H1 (cell line): ENCODE data around the gene GNA12. TPM values are rescaled to one million over a fixed set of nuclear protein-coding genes. Genes with fewer than 3 reads are reported as not detected.

Source experiments
- CTCF ChIA-PET: fragments of 300-600 bp; sonication (Branson Sonifier 250); formaldehyde crosslinking; loops from one replicate; lab custom pipeline; 2021; ENCODE audit not compliant: partially characterized antibody; lab: Charles Lee
- POLR2A ChIA-PET: fragments of 300-600 bp; sonication (Branson Sonifier 250); formaldehyde crosslinking; loops from one replicate; lab custom pipeline; 2021; ENCODE audit warnings: inconsistent platforms; ENCODE audit not compliant: partially characterized antibody; lab: Charles Lee
- DNase-seq, 2 experiments: peaks; one replicate each; pipeline versions ENCODE4 v3.0.0 to v3.0.0-alpha.2; 2010 to 2022; ENCODE audit warnings: low spot score in 2 of 2, low read depth in 1 of 2, mixed read lengths in 1 of 2
- FAIRE-seq: peaks from 2 replicates; lab custom pipeline; 2011; peaks lifted over from hg19 to GRCh38; lab: Jason Lieb, UNC
- H2AFZ ChIP-seq: 2 replicates; pipeline ENCODE4 v1.8.1; 2012; ENCODE audit warnings: low read length, inconsistent platforms
- H2AK5ac ChIP-seq: 2 replicates; pipeline ENCODE4 v1.6.1; 2013; ENCODE audit warnings: low read depth, low read length
- H2BK120ac ChIP-seq: replicated peaks from 2 replicates; pipeline ENCODE3; 2013; ENCODE audit warnings: low read depth, low read length, inconsistent platforms
- H2BK12ac ChIP-seq: 2 replicates; pipeline ENCODE4 v1.6.1; 2013; ENCODE audit warnings: low read depth, low read length
- H2BK15ac ChIP-seq: 2 replicates; pipeline ENCODE4 v1.6.1; 2013; ENCODE audit warnings: low read length
- H2BK20ac ChIP-seq: 2 replicates; pipeline ENCODE4 v1.6.1; 2013; ENCODE audit warnings: low read length
- H2BK5ac ChIP-seq: 2 replicates; pipeline ENCODE4 v1.6.1; 2013; ENCODE audit warnings: low read depth, low read length
- H3K14ac ChIP-seq: 2 replicates; pipeline ENCODE4 v1.6.1; 2013; ENCODE audit warnings: inconsistent platforms; ENCODE audit not compliant: insufficient read length
- H3K18ac ChIP-seq: 2 replicates; pipeline ENCODE4 v1.6.1; 2013; ENCODE audit warnings: low read length; ENCODE audit errors: extremely low read depth
- H3K23ac ChIP-seq: 2 replicates; pipeline ENCODE4 v1.6.1; 2013; ENCODE audit warnings: inconsistent platforms; ENCODE audit not compliant: insufficient read length
- H3K23me2 ChIP-seq: 2 replicates; pipeline ENCODE4 v1.6.1; 2013; ENCODE audit warnings: low read depth, low read length
- H3K27ac ChIP-seq: 2 replicates; pipeline ENCODE4 v1.6.1; 2011; ENCODE audit warnings: low read depth, low read length, inconsistent platforms
- H3K27me3 ChIP-seq, 4 experiments: replicated peaks in 1 of 4; 1 replicate in 1 of 4; 2 replicates in 3 of 4; pipeline versions ENCODE4 v1.6.1 to v1.8.1; 2011 to 2013; ENCODE audit warnings: low read length in 3 of 4, mild to moderate bottlenecking in 3 of 4, inconsistent platforms in 2 of 4, mixed read lengths in 2 of 4, moderate library complexity in 1 of 4; ENCODE audit not compliant: control insufficient read depth in 3 of 4, insufficient read depth in 3 of 4; ENCODE audit errors: extremely low read depth in 1 of 4
- H3K36me3 ChIP-seq, 4 experiments: 2 replicates each; pipeline versions ENCODE4 v1.6.1 to v1.8.1; 2011 to 2013; ENCODE audit warnings: mild to moderate bottlenecking in 4 of 4, low read length in 3 of 4, moderate library complexity in 2 of 4, control low read depth in 1 of 4, inconsistent platforms in 1 of 4; ENCODE audit not compliant: insufficient read depth in 4 of 4, control insufficient read depth in 2 of 4
- H3K4ac ChIP-seq: replicated peaks from 2 replicates; pipeline ENCODE3; 2013; ENCODE audit warnings: low read length, low read depth, mixed read lengths, inconsistent platforms; ENCODE audit not compliant: insufficient read length
- H3K4me1 ChIP-seq, 4 experiments: replicated peaks in 1 of 4; 1 replicate in 1 of 4; 2 replicates in 3 of 4; pipeline versions ENCODE4 v1.6.1 to v1.8.1; 2011 to 2013; ENCODE audit warnings: low read length in 3 of 4, inconsistent platforms in 2 of 4, mixed read lengths in 1 of 4; ENCODE audit not compliant: insufficient read depth in 4 of 4, control insufficient read depth in 3 of 4
- H3K4me2 ChIP-seq, 2 experiments: 2 replicates each; pipeline versions ENCODE4 v1.6.1 to v1.8.1; 2011 to 2013; ENCODE audit warnings: low read depth in 2 of 2, low read length in 2 of 2, control low read depth in 1 of 2, inconsistent platforms in 1 of 2, mild to moderate bottlenecking in 1 of 2; ENCODE audit not compliant: insufficient read depth in 1 of 2
- H3K4me3 ChIP-seq, 4 experiments: fragments of 200-600, 300-600 bp in 1 of 4; sonication (generic), shearing (Covaris generic), sonication (Bioruptor Twin) in 1 of 4; 2 replicates each; pipeline versions ENCODE4 v1.5.1 to v1.8.1; 2011 to 2016; ENCODE audit warnings: low read length in 4 of 4, low read depth in 3 of 4, control low read depth in 2 of 4, inconsistent platforms in 2 of 4, mild to moderate bottlenecking in 2 of 4, mixed read lengths in 1 of 4, moderate library complexity in 1 of 4; ENCODE audit not compliant: insufficient read depth in 2 of 4; ENCODE audit errors: extremely low read depth in 1 of 4
- H3K56ac ChIP-seq: replicated peaks from 2 replicates; pipeline ENCODE3; 2013; ENCODE audit warnings: low read depth, mild to moderate bottlenecking, mixed read lengths, low read length, inconsistent platforms; ENCODE audit not compliant: insufficient read length
- H3K79me1 ChIP-seq: 2 replicates; pipeline ENCODE4 v1.6.1; 2013; ENCODE audit warnings: low read depth, low read length, control low read depth
- H3K79me2 ChIP-seq, 2 experiments: 2 replicates each; pipeline versions ENCODE4 v1.6.1 to v1.8.1; 2012 to 2013; ENCODE audit warnings: low read length in 2 of 2, mild to moderate bottlenecking in 2 of 2, inconsistent platforms in 1 of 2; ENCODE audit not compliant: insufficient read depth in 2 of 2, control insufficient read depth in 1 of 2
- H3K9ac ChIP-seq, 4 experiments: replicated peaks in 1 of 4; 1 replicate in 1 of 4; 2 replicates in 3 of 4; pipeline versions ENCODE4 v1.6.1 to v1.8.1; 2011 to 2013; ENCODE audit warnings: low read depth in 3 of 4, low read length in 3 of 4, control low read depth in 2 of 4, mild to moderate bottlenecking in 2 of 4, moderate library complexity in 2 of 4, inconsistent platforms in 1 of 4; ENCODE audit errors: extremely low read depth in 1 of 4
- H3K9me3 ChIP-seq, 2 experiments: 2 replicates each; pipeline versions ENCODE4 v1.6.1 to v1.8.1; 2012 to 2013; ENCODE audit warnings: mild to moderate bottlenecking in 2 of 2, moderate library complexity in 2 of 2, control low read depth in 1 of 2, inconsistent platforms in 1 of 2, low read depth in 1 of 2, low read length in 1 of 2, mixed read lengths in 1 of 2; ENCODE audit not compliant: insufficient read depth in 2 of 2
- H4K20me1 ChIP-seq, 2 experiments: replicated peaks in 1 of 2; 2 replicates each; pipeline versions ENCODE3 to v1.8.1; 2011 to 2013; ENCODE audit warnings: inconsistent platforms in 2 of 2, low read length in 2 of 2, mild to moderate bottlenecking in 1 of 2; ENCODE audit not compliant: insufficient read depth in 2 of 2, control insufficient read depth in 1 of 2
- H4K5ac ChIP-seq: 2 replicates; pipeline ENCODE4 v1.6.1; 2013; ENCODE audit warnings: low read length, low read depth, mixed read lengths, inconsistent platforms; ENCODE audit not compliant: insufficient read length
- H4K8ac ChIP-seq: 2 replicates; pipeline ENCODE4 v1.8.0; 2013; ENCODE audit warnings: mild to moderate bottlenecking, moderate library complexity, low read length, inconsistent platforms; ENCODE audit not compliant: insufficient read depth; ENCODE audit errors: extremely low read depth
- H4K91ac ChIP-seq: replicated peaks from 2 replicates; pipeline ENCODE3; 2013; ENCODE audit warnings: low read length, mixed read lengths, inconsistent platforms; ENCODE audit not compliant: insufficient read length
- WGBS, 2 experiments: shearing (Covaris generic) in 1 of 2; methylation state at CpG; one replicate each; pipeline versions ENCODE4 v1.1.6 to v1.1.7; 2013 to 2015; ENCODE audit warnings: low lambda C conversion rate in 2 of 2, mixed read lengths in 2 of 2, inconsistent platforms in 1 of 2, low coverage in 1 of 2, missing lambda C conversion rate in 1 of 2; ENCODE audit not compliant: insufficient replicate concordance in 2 of 2, insufficient coverage in 1 of 2, insufficient read length in 1 of 2; ENCODE audit errors: extremely low coverage in 1 of 2, missing lambda C conversion rate in 1 of 2; 5-methylcytosine and 5-hydroxymethylcytosine counted together
- polyA plus RNA-seq, 7 experiments: library from polyadenylated mRNA; depleted of rRNA in 3 of 7; stranded (reverse) in 5 of 7; unstranded in 2 of 7; fragments of >200 nt in 5 of 7; fragments of 200-250 nt in 2 of 7; gene quantifications; 1 replicate in 5 of 7; 2 replicates in 1 of 7; 4 replicates in 1 of 7; pipeline versions ENCODE4 v1.2.1 to v1.2.3, GENCODE V29; 2011 to 2013; ENCODE audit warnings: missing spikeins in 2 of 7, mixed read lengths in 2 of 7
- total RNA-seq: library from RNA; stranded (reverse); fragmentation: NEBNext Ultra II Directional; extraction: Animal tissue kit (Norgen Biotek cat#: 25700); gene quantifications from 2 replicates; pipeline ENCODE4 v1.2.1, GENCODE V29; 2021
- TF ChIP-seq, protein P1 (sequence below): IDR thresholded peaks from 2 replicates; pipeline ENCODE4 v1.6.1; 2011; ENCODE audit warnings: low read length, improper control_type of control experiment
- TF ChIP-seq, protein P2 (sequence below): IDR thresholded peaks from 2 replicates; pipeline ENCODE4 v1.6.1; 2012; ENCODE audit warnings: low read length, inconsistent platforms

GNA12 gene
- total and polyA plus RNA-seq, 2 of the 8 experiments (the other 6 are each of a cell fraction or from before 2014, with no cell fraction given), result 96.5 to 109 TPM

DNA sequence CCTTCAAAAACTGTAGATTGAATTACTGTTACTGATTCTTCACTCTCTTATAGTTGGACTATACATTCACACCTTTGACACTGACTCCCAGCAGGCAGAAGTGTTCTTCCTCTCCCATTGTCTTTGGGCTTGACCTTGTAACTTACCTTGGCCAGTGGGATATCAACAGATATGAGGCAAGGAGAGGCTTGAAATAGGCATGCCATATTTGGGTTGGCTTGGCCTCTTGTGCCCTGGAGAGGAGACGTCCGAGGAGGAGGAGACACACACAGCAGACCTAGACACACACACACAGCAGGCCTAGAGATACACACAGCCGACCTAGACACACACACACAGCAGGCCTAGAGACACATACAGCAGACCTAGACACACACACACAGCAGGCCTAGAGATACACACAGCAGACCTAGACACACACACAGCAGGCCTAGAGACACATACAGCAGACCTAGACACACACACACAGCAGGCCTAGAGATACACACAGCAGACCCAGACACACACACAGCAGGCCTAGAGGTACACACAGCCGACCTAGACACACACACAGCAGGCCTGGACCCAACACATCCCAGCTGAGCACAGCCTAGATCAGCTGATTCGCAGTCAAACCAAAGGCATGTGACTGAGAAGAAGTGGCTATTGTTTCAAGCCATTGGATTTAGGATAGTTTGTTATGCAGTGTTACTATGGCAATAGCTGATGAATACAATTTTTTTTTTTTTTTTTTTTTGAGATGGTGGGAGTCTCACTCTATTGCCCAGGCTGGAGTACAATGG, 12.5 kb upstream of the GNA12 start:
- H3K27ac ChIP-seq, result no peak overlapping the region
- ChIA-PET POLR2A (interaction anchor here (0.7 to 1.5 kb wide), 3 partner anchors 13 to 193 kb away, joined by 3 to 7 read pairs (median 3); no protein-coding TSS in a partner anchor), CTCF (interaction anchor here (0.7 to 1.7 kb wide), 2 partner anchors 147 to 1451 kb away, joined by 3 to 4 read pairs; no protein-coding TSS in a partner anchor)

More for the DNA sequence above, 12.5 kb upstream of the GNA12 start:
- H3K4me2 ChIP-seq, result no peak overlapping the region
- peaks cover 0 to 1% (median 0%) of the 10 kb centered on the region in 4 experiments; a peak in 1 of 7 replicates for H3K4me1 ChIP-seq
- no peak for DNase-seq
- H4K5ac ChIP-seq, result no peak overlapping the region
- no peaks in the 10 kb centered on the region for H3K36me3 ChIP-seq
- peak overlapping the region in 1 of 4 experiments; percentile 37; a peak in 1 of 7 replicates for H3K9ac ChIP-seq
- H2BK15ac ChIP-seq, result no peak overlapping the region
- no peak overlapping the region for H3K56ac ChIP-seq
- peak overlapping the region; percentile 60; the same call in 1 of the 2 replicates for H2BK12ac ChIP-seq
- H2BK120ac ChIP-seq, result no peak overlapping the region
- no peak overlapping the region for H3K4me3 ChIP-seq
- no peaks in the 10 kb centered on the region for H3K79me1 ChIP-seq
- no peak overlapping the region for H3K14ac ChIP-seq
- H3K27me3 ChIP-seq, result no peaks in the 10 kb centered on the region; a peak in 2 of 7 replicates
- no peaks in the 10 kb centered on the region for H3K9me3 ChIP-seq
- no peak for FAIRE-seq
- H3K4ac ChIP-seq, result no peak overlapping the region
- TF ChIP-seq, protein P1, sequence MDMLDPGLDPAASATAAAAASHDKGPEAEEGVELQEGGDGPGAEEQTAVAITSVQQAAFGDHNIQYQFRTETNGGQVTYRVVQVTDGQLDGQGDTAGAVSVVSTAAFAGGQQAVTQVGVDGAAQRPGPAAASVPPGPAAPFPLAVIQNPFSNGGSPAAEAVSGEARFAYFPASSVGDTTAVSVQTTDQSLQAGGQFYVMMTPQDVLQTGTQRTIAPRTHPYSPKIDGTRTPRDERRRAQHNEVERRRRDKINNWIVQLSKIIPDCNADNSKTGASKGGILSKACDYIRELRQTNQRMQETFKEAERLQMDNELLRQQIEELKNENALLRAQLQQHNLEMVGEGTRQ, result peak; percentile 56; the same call in 1 of the 2 replicates
- TF ChIP-seq, protein P2, sequence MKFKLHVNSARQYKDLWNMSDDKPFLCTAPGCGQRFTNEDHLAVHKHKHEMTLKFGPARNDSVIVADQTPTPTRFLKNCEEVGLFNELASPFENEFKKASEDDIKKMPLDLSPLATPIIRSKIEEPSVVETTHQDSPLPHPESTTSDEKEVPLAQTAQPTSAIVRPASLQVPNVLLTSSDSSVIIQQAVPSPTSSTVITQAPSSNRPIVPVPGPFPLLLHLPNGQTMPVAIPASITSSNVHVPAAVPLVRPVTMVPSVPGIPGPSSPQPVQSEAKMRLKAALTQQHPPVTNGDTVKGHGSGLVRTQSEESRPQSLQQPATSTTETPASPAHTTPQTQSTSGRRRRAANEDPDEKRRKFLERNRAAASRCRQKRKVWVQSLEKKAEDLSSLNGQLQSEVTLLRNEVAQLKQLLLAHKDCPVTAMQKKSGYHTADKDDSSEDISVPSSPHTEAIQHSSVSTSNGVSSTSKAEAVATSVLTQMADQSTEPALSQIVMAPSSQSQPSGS, result no peak
- no peaks in the 10 kb centered on the region for H3K23me2 ChIP-seq
- no peak overlapping the region for H2AFZ ChIP-seq
- H4K8ac ChIP-seq, result no peak overlapping the region
- H3K23ac ChIP-seq, result no peak overlapping the region
- H2AK5ac ChIP-seq, result peak overlapping the region; percentile 5; the same call in 1 of the 2 replicates
- no peaks in the 10 kb centered on the region for H4K20me1 ChIP-seq
- 79% methylated on average over 5 of the region's 5 CpGs; no CpG with 5 or more reads in 1 of the 2 experiments for WGBS, 2 experiments
- no peak overlapping the region for H4K91ac ChIP-seq
- H3K79me2 ChIP-seq, result no peaks in the 10 kb centered on the region
- no peak overlapping the region for H2BK20ac ChIP-seq
- 0 out of 2 replicates have a peak overlapping the region, but pooled peaks have one; percentile 24 for H2BK5ac ChIP-seq
- H3K18ac ChIP-seq, result peak overlapping the region; percentile 32; the same call in 1 of the 2 replicates
